CMK (cell line): Measurements from ENCODE around the gene SLC14A1.

ENCODE experiments used
- DNase-seq: peaks from one replicate; pipeline ENCODE4 v3.0.0-alpha.2; 2010; ENCODE audit warnings: low read depth

SLC14A1 gene

GRCh38 chr18:45724601-45725000 lies 620 bp downstream of the SLC14A1 start:
- no peak for DNase-seq

- no peak for DNase-seq
Observed at GRCh38 chr18:45725336-45725735, 1.4 kb downstream of the SLC14A1 start.

GRCh38 chr18:45726603-45727002 lies 2.6 kb downstream of the SLC14A1 start:
- no peak for DNase-seq

GRCh38 chr18:45727068-45727467 lies 3.1 kb downstream of the SLC14A1 start:
- DNase-seq, result no peak

- no peak for DNase-seq
Observed at GRCh38 chr18:45728336-45729010, 4.5 kb downstream of the SLC14A1 start.

GRCh38 chr18:45730832-45731575 lies 7.0 kb downstream of the SLC14A1 start:
- no peak for DNase-seq

GRCh38 chr18:45731716-45732115 lies 7.7 kb downstream of the SLC14A1 start:
- no peak for DNase-seq

- DNase-seq, result no peak
Observed at GRCh38 chr18:45733535-45733934, 9.6 kb downstream of the SLC14A1 start.

- DNase-seq, result no peak
Observed at GRCh38 chr18:45734505-45734904, 10.5 kb downstream of the SLC14A1 start.

GRCh38 chr18:45734944-45735343 lies 11.0 kb downstream of the SLC14A1 start:
- no peak for DNase-seq

GRCh38 chr18:45738660-45739059 lies 14.7 kb downstream of the SLC14A1 start:
- no peak for DNase-seq

GRCh38 chr18:45739268-45739667 lies 15.3 kb downstream of the SLC14A1 start:
- no peak for DNase-seq

GRCh38 chr18:45739848-45740247 lies 15.9 kb downstream of the SLC14A1 start:
- no peak for DNase-seq

GRCh38 chr18:45741056-45741455 lies 17.1 kb downstream of the SLC14A1 start:
- no peak for DNase-seq

GRCh38 chr18:45745817-45746461 lies 22.0 kb downstream of the SLC14A1 start:
- DNase-seq, result no peak

- no peak for DNase-seq
Observed at GRCh38 chr18:45748501-45748900, 24.5 kb downstream of the SLC14A1 start.

- DNase-seq, result no peak
Observed at GRCh38 chr18:45749918-45750689, 26.1 kb downstream of the SLC14A1 start.

GRCh38 chr18:45751766-45752165 lies 27.8 kb downstream of the SLC14A1 start:
- no peak for DNase-seq

- no peak for DNase-seq
Observed at GRCh38 chr18:45752681-45753080, 28.7 kb downstream of the SLC14A1 start.

GRCh38 chr18:45753286-45753685 lies 29.3 kb downstream of the SLC14A1 start:
- no peak for DNase-seq

- DNase-seq, result no peak
Observed at GRCh38 chr18:45755934-45756333, 32.0 kb downstream of the SLC14A1 start.

- no peak for DNase-seq
Observed at GRCh38 chr18:45757005-45757404, 33.0 kb downstream of the SLC14A1 start.
